GM20000 (cell line): Measurements from ENCODE around the gene SDHAF1.

Experiments used
- DNase-seq: peaks from one replicate; pipeline ENCODE4 v3.0.0; 2012; ENCODE audit warnings: low spot score
- TF ChIP-seq, protein P1 (sequence below): IDR thresholded peaks from 2 replicates; pipeline ENCODE4 v1.5.1; 2012; ENCODE audit warnings: mild to moderate bottlenecking, control low read depth; ENCODE audit errors: extremely low read depth, missing control alignments

The SDHAF1 gene

DNA sequence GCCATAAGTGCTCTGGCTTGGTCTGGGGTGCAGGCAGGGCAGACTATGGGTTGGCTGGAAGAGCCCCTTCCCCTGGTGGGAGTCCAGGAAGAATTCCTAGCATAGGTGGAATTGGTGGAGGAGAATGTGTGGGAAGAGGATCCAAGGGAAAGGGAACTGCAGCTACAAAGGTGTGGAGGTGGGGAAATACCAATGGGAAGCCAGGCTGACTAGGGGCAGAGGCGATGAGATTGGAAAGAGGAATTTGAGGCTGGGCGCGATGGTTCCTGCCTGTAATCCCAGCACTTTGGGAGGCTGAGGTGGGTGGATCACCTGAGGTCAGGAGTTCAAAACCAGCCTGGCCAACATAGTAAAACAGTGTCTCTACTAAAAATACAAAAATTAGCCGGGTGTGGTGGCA, 4.8 kb upstream of the SDHAF1 start:
- TF ChIP-seq, protein P1, sequence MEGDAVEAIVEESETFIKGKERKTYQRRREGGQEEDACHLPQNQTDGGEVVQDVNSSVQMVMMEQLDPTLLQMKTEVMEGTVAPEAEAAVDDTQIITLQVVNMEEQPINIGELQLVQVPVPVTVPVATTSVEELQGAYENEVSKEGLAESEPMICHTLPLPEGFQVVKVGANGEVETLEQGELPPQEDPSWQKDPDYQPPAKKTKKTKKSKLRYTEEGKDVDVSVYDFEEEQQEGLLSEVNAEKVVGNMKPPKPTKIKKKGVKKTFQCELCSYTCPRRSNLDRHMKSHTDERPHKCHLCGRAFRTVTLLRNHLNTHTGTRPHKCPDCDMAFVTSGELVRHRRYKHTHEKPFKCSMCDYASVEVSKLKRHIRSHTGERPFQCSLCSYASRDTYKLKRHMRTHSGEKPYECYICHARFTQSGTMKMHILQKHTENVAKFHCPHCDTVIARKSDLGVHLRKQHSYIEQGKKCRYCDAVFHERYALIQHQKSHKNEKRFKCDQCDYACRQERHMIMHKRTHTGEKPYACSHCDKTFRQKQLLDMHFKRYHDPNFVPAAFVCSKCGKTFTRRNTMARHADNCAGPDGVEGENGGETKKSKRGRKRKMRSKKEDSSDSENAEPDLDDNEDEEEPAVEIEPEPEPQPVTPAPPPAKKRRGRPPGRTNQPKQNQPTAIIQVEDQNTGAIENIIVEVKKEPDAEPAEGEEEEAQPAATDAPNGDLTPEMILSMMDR = no peak

DNA sequence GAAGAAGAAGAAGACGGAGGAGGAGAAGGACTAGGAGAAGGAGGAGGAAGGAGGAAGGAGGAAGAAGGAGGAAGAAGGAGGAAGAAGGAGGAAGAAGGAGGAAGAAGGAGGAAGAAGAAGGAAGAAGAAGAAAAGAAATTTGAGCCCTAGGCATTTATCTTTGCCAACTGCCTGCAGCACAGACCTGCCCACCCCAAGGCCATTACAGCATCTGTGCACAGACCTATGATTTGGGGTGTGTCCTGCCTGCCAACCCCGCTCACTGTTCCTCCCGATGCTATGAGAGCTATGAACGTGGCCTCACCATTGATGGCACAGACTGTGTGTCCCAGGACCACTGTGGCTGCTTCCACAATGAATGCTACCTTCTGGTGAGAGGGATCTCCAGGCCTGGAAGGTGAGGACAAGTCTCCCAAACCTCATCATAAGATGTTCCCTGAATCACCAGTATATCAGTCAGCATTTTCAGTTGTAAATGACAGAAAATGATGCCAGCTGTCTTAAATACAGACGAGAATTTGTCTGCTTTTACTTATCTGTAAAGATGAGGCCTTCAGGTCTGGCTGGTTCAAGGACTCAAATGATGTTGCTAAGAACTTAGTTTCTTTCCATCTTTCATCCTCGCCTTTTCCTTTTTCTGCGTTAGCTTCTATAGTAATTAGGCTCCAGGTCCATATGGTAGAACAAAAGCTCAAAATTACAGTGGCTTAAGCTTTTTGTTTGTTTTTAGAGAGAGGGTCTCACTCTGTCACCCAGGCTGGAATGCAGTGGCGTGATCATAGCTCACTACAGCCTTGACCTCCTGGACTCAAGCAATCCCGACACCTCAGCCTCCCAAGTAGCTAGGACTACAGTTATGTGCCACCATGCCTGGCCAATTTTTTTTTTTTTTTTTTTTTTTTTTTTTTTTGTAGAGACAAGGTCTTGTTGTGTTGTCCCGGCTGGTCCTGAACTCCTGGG, 3.9 kb upstream of the SDHAF1 start:
- TF ChIP-seq, protein P1 = no peak

More for the DNA sequence above, 4.8 kb upstream of the SDHAF1 start:
- no peak for DNase-seq

DNA sequence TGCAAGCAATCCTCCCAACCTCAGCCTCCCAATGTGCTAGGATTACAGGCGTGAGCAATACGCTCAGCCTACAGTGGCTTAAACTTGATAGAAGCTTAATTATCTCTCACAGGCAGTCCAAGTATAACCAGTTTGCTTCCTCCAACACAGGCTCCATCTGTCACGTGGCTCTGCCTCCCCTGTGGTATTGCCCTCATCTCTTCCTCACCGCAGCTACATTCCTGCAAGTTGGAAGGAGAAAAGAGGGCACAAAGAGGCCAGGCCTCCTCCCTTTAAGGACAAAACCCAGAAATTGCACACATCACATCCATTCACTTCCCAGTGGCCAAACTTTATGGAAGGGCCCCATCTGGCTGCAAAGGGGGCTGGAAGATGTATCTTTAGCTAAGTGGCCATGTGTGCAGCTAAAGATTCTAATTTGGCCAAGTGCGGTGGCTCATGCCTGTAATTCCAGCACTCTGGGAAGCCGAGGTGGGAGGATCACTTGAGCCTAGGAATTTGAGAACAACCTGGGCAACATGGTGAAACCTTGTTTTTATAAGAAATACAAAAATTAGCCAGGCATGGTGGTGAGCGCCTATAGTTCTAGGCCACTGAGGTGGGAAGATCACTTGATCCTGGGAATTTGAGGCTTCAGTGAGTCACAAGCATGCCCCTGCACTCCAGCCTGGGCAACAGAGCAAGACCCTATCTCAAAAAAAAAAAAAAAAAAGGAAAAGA, 3.1 kb upstream of the SDHAF1 start:
- DNase-seq = no peak
- TF ChIP-seq, protein P1 = no peak

More for the DNA sequence above, 3.9 kb upstream of the SDHAF1 start:
- DNase-seq = no peak

DNA sequence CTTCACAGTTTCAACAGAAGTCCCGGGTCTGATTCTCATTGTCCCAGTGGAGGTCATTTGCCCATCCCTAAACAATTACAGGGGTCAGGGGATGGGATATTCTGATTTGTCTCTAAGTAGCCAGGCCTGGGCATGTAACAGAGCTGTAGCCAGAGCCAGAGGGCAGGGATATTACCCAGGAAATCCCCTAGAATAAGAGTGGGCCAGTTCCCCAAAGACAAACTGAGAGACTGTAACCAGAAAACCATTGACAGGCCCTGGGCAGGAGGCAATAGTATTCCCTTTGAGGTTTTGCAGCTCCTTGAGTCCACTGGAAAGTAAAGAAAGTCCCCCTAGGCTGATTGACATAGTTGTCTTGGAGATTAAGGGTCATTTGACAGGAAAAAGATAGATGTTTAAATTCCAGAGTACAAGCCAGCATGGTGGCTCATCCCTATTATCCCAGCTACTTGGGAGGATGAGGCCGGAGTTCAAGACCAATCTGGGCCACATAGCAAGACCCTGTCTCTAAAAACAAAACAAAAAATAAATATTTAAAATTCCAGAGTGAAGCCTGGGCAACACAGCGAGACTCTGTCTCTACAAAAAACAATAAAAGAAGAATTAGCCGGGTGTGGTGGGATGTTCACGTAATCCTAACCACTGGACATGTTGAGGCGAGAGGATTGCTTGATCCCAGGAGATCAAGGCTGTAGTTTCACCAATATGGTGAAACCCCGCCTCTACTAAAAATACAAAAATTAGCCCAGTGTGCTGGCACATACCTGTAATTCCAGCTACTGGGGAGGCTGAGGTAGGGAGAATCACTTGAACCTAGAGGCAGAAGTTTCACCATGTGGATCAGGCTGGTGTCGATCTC, 1.9 kb upstream of the SDHAF1 start:
- TF ChIP-seq, protein P1 = no peak

DNA sequence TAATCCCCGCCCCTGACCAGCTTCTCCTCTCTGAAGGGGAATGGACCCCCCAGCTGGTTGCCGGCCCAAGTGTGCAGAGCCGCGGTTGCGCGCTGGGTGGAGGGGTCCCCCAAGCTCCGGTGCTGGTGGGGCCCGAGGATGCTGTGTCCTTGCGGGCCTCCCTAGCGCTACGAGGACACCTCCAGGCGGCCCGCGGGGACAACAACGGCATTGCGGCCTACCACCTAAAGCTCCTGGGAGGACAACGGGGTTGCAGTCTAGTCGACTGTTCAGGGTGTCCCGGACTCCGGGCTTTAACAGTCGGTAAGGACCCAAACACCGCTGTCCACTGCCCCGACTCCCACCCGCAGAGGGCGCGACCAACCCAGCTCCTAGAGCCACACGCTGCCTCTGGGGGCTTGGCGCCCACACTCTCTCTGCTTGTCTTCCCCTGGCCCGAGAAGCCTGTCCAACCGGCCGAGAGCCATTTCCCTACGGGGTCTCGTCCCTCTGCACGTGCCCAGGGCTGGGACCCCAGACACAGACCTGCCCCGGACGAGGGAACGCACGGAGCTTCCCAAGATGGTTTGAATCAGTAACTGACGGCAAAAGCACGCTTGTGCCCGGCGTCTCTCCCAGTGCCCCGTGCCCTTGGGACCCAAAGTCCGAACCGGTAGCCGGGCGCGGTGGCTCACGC, 927 bp upstream of the SDHAF1 start:
- TF ChIP-seq, protein P1 = no peak
- DNase-seq = peak; percentile 61

More for the DNA sequence above, 1.9 kb upstream of the SDHAF1 start:
- peak; percentile 58 for DNase-seq

DNA sequence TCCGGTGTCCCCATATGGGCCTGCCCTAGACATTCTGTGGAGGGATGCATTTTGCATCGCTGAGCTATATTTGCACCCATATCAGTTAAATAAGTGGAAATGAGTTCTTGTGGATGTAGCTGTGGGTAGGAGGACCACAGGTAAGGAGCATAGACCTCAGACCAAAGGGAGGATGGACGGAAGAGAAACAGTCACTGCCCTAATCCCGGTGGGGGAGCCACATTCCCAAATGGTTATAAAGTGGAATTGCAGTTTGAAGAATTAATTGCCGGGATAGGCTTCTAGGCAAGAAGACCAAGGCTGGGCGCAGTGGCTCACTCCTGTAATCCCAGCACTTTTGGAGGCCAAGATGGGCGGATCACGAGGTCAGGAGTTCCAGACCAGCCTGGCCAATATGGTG, 1.8 kb downstream of the SDHAF1 start:
- no peak for DNase-seq
- TF ChIP-seq, protein P1 = no peak
